GM23338 (cell line): ENCODE results near the gene CLCNKA. TPM values are rescaled to one million over a fixed set of nuclear protein-coding genes. Genes with fewer than 3 reads are reported as not detected.

Experiments
- ATAC-seq: fragments of 200-7000 bp; cut with Tn5 transposase; 3 replicates; pipeline ENCODE4 v1.9.1; 2020
- DNase-seq: peaks from one replicate; pipeline ENCODE4 v3.0.0-alpha.2; 2015; ENCODE audit warnings: low spot score
- H2AFZ ChIP-seq: fragments of 200-600 bp; sonication (generic); 2 replicates; pipeline ENCODE4 v1.8.0; 2016; ENCODE audit warnings: antibody characterized with exemption, mild to moderate bottlenecking, moderate library complexity
- H3F3A ChIP-seq: fragments of 200-600 bp; sonication (generic); replicated peaks from 2 replicates; pipeline ENCODE4 v1.8.0; 2017; ENCODE audit warnings: antibody characterized with exemption, mixed run types, low read depth
- H3K27ac ChIP-seq: fragments of 200-600 bp; sonication (generic); 2 replicates; pipeline ENCODE4 v1.6.1; 2016; ENCODE audit warnings: low read depth
- H3K27me3 ChIP-seq: fragments of 200-600 bp; sonication (generic); 2 replicates; pipeline ENCODE4 v1.8.0; 2016; ENCODE audit warnings: mild to moderate bottlenecking, mixed run types, moderate library complexity; ENCODE audit not compliant: insufficient read depth
- H3K36me3 ChIP-seq: fragments of 200-600 bp; sonication (generic); 2 replicates; pipeline ENCODE4 v1.8.0; 2016; ENCODE audit warnings: mild to moderate bottlenecking; ENCODE audit not compliant: insufficient read depth
- H3K4me1 ChIP-seq: fragments of 200-600 bp; sonication (generic); 2 replicates; pipeline ENCODE4 v1.8.0; 2016; ENCODE audit warnings: mild to moderate bottlenecking, moderate library complexity; ENCODE audit not compliant: insufficient read depth
- H3K4me2 ChIP-seq: fragments of 200-600 bp; sonication (generic); 2 replicates; pipeline ENCODE4 v1.7.1; 2017; ENCODE audit warnings: mixed run types
- H3K4me3 ChIP-seq: fragments of 200-600 bp; sonication (generic); 2 replicates; pipeline ENCODE4 v1.6.1; 2016; ENCODE audit warnings: mixed run types
- H3K79me2 ChIP-seq: fragments of 200-600 bp; sonication (generic); replicated peaks from 2 replicates; pipeline ENCODE4 v1.8.0; 2017; ENCODE audit warnings: mild to moderate bottlenecking; ENCODE audit not compliant: insufficient read depth
- H3K9me2 ChIP-seq: fragments of 200-600 bp; sonication (generic); 2 replicates; pipeline ENCODE4 v1.8.0; 2017; ENCODE audit not compliant: insufficient read depth
- H4K20me1 ChIP-seq: fragments of 200-600 bp; sonication (generic); replicated peaks from 2 replicates; pipeline ENCODE4 v1.8.0; 2017; ENCODE audit warnings: mild to moderate bottlenecking; ENCODE audit not compliant: insufficient read depth
- H3K27ac Mint-ChIP-seq: 2 replicates; pipeline ENCODE4 v1.8.0; 2020; ENCODE audit warnings: inconsistent platforms, mild to moderate bottlenecking, moderate library complexity, mixed read lengths
- H3K27me3 Mint-ChIP-seq: 3 replicates; pipeline ENCODE4 v1.8.0; 2022; ENCODE audit warnings: low read depth, mild to moderate bottlenecking, moderate library complexity, mixed read lengths, inconsistent platforms; ENCODE audit not compliant: insufficient read depth, poor library complexity
- H3K36me3 Mint-ChIP-seq: 3 replicates; pipeline ENCODE4 v1.8.0; 2021; ENCODE audit warnings: low read depth, mild to moderate bottlenecking, inconsistent platforms, moderate library complexity, mixed read lengths
- H3K4me1 Mint-ChIP-seq: 3 replicates; pipeline ENCODE4 v1.8.0; 2020; ENCODE audit warnings: mild to moderate bottlenecking, inconsistent platforms, mixed read lengths
- H3K4me3 Mint-ChIP-seq: 3 replicates; pipeline ENCODE4 v1.8.0; 2021; ENCODE audit warnings: moderate library complexity, mild to moderate bottlenecking, inconsistent platforms, mixed read lengths
- H3K9me3 Mint-ChIP-seq: 3 replicates; pipeline ENCODE4 v1.8.0; 2020; ENCODE audit warnings: moderate library complexity, mild to moderate bottlenecking, inconsistent platforms, mixed read lengths
- CREB1 ChIP-seq: fragments of 250-450 bp; sonication (Bioruptor Pico); IDR thresholded peaks from 2 replicates; pipeline ENCODE4 v1.5.0; 2020; ENCODE audit warnings: low read depth, mild to moderate bottlenecking, moderate library complexity
- ETS1 ChIP-seq: IDR thresholded peaks from 2 replicates; pipeline ENCODE4 v1.6.1; 2016; ENCODE audit warnings: antibody characterized with exemption
- EZH2 ChIP-seq: fragments of 200-600 bp; sonication (generic); IDR thresholded peaks from one replicate; pipeline ENCODE4 v1.8.0; 2017; ENCODE audit warnings: antibody characterized with exemption, mild to moderate bottlenecking, low read depth; ENCODE audit not compliant: unreplicated experiment
- JUNB ChIP-seq: IDR thresholded peaks from one replicate; pipeline ENCODE4 v1.6.1; 2016; ENCODE audit warnings: antibody characterized with exemption; ENCODE audit not compliant: unreplicated experiment
- POLR2AphosphoS5 ChIP-seq: IDR thresholded peaks from 2 replicates; pipeline ENCODE4 v1.6.1; 2016; ENCODE audit warnings: antibody characterized with exemption, low read depth
- REST ChIP-seq: IDR thresholded peaks from one replicate; pipeline ENCODE4 v1.6.1; 2018; ENCODE audit warnings: antibody characterized with exemption; ENCODE audit not compliant: unreplicated experiment
- polyA plus RNA-seq: library from polyadenylated mRNA; unstranded; fragments of >200 nt; fragmentation: Nextera tagmentation; extraction: Ambion mirVana; gene quantifications from 2 replicates; pipeline ENCODE4 v1.2.1, GENCODE V29; 2016
- total RNA-seq: library from RNA; depleted of rRNA; stranded (reverse); fragments of >200 nt; shearing (Covaris generic); gene quantifications from 2 replicates; pipeline ENCODE4 v1.2.3, GENCODE V29; 2014

Gene CLCNKA
- total and polyA plus RNA-seq, 2 experiments from 2014 or later = 0.59 to 0.76 TPM

- no peak overlapping the region for H3K4me3 ChIP-seq
- no peak overlapping the region for H3K27ac Mint-ChIP-seq
- H3K27ac ChIP-seq = no peak overlapping the region
- H3K4me3 Mint-ChIP-seq = no peak overlapping the region
- H2AFZ ChIP-seq = no peak overlapping the region
- no peaks in the 10 kb centered on the region for H3K36me3 ChIP-seq
- peaks cover 33% of the 10 kb centered on the region for H3K27me3 Mint-ChIP-seq
- H3K36me3 Mint-ChIP-seq = no peaks in the 10 kb centered on the region
- 0 out of 2 replicates have a peak, but pooled peaks cover 3% of the 10 kb centered on the region for H4K20me1 ChIP-seq
- H3K79me2 ChIP-seq = no peaks in the 10 kb centered on the region
- H3K9me3 Mint-ChIP-seq = no peaks in the 10 kb centered on the region; the same call in 2 of the 3 replicates
- no peak for TF ChIP-seq ETS1
- TF ChIP-seq REST = no peak
- no peak for TF ChIP-seq EZH2
- no peak for TF ChIP-seq JUNB
- TF ChIP-seq POLR2AphosphoS5 = no peak
- TF ChIP-seq CREB1 (CRISPR knock-in tag) = no peak
- H3K4me1 ChIP-seq = peaks cover 6% of the 10 kb centered on the region; the same call in 1 of the 2 replicates
- ATAC-seq (no peak), DNase-seq (no peak)
- no peak overlapping the region for H3K4me2 ChIP-seq
- H3F3A ChIP-seq = no peaks in the 10 kb centered on the region
- H3K27me3 ChIP-seq = peaks cover 40% of the 10 kb centered on the region
- no peaks in the 10 kb centered on the region for H3K9me2 ChIP-seq
- H3K4me1 Mint-ChIP-seq = peaks cover 16% of the 10 kb centered on the region
Observed at GRCh38 chr1:16070640-16071355, 49.0 kb downstream of the CLCNKA start.

- H2AFZ ChIP-seq = no peak overlapping the region
- 0 out of 2 replicates have a peak, but pooled peaks cover 3% of the 10 kb centered on the region for H4K20me1 ChIP-seq
- no peak for DNase-seq
- peaks cover 6% of the 10 kb centered on the region; the same call in 1 of the 2 replicates for H3K4me1 ChIP-seq
- H3K27me3 Mint-ChIP-seq = peaks cover 34% of the 10 kb centered on the region
- peaks cover 45% of the 10 kb centered on the region for H3K27me3 ChIP-seq
- no peak for ATAC-seq
- H3K27ac ChIP-seq = no peak overlapping the region
- H3K27ac Mint-ChIP-seq = no peak overlapping the region
- H3K4me2 ChIP-seq = no peak overlapping the region
- H3K9me3 Mint-ChIP-seq = no peaks in the 10 kb centered on the region; the same call in 2 of the 3 replicates
- no peak overlapping the region for H3K4me3 ChIP-seq
- H3K4me1 Mint-ChIP-seq = peaks cover 16% of the 10 kb centered on the region
- H3K9me2 ChIP-seq = no peaks in the 10 kb centered on the region
- H3K4me3 Mint-ChIP-seq = no peak overlapping the region
- no peaks in the 10 kb centered on the region for H3F3A ChIP-seq
- no peaks in the 10 kb centered on the region for H3K36me3 ChIP-seq
- H3K79me2 ChIP-seq = no peaks in the 10 kb centered on the region
- H3K36me3 Mint-ChIP-seq = no peaks in the 10 kb centered on the region
- TF ChIP-seq REST = no peak
Observed at GRCh38 chr1:16071614-16072013, 49.8 kb downstream of the CLCNKA start.
